CD4-positive, alpha-beta T cell (primary cell): ENCODE data around the gene ZC3H12D. TPM values are rescaled to one million over a fixed set of nuclear protein-coding genes. Genes with fewer than 3 reads are reported as not detected.

Experiments used
- ATAC-seq: fragments of 200-7000 bp; cut with Tn5 transposase; one replicate; pipeline ENCODE4 v1.10.0; 2022; ENCODE audit warnings: mild to moderate bottlenecking; ENCODE audit not compliant: poor library complexity
- CTCF ChIA-PET: fragments of 350-600 bp; sonication (Branson Sonifier 250); formaldehyde crosslinking; loops from one replicate; lab custom pipeline; 2021; ENCODE audit warnings: antibody characterized with exemption, inconsistent platforms; lab: Charles Lee
- POLR2A ChIA-PET: fragments of 350-600 bp; sonication (Branson Sonifier 250); formaldehyde crosslinking; loops from one replicate; lab custom pipeline; 2021; ENCODE audit warnings: antibody characterized with exemption, inconsistent platforms; lab: Charles Lee
- DNase-seq, 14 experiments: peaks; one replicate each; pipeline ENCODE4 v3.0.0-alpha.2; 2013 to 2020; ENCODE audit warnings: mixed read lengths in 2 of 14
- H3K27ac ChIP-seq, 2 donors: one replicate each; pipeline versions ENCODE4 v1.5.1 to v1.7.0; 2013; ENCODE audit warnings: low read length in 2 of 2, low read depth in 1 of 2, mild to moderate bottlenecking in 1 of 2
- H3K27me3 ChIP-seq, 2 experiments: 1 replicate in 1 of 2; 2 replicates in 1 of 2; pipeline versions ENCODE4 v1.6.1 to v1.7.0; 2013; ENCODE audit warnings: low read length in 2 of 2, control low read depth in 1 of 2, mild to moderate bottlenecking in 1 of 2, moderate library complexity in 1 of 2; ENCODE audit not compliant: insufficient read depth in 2 of 2, control insufficient read depth in 1 of 2
- H3K36me3 ChIP-seq: one replicate; pipeline ENCODE4 v1.6.1; 2013; ENCODE audit warnings: low read length, control low read depth; ENCODE audit not compliant: insufficient read depth
- H3K4me1 ChIP-seq: one replicate; pipeline ENCODE4 v1.6.1; 2013; ENCODE audit warnings: low read length, control low read depth; ENCODE audit not compliant: insufficient read depth
- H3K4me3 ChIP-seq: one replicate; pipeline ENCODE4 v1.5.1; 2013; ENCODE audit warnings: mild to moderate bottlenecking, low read length, moderate library complexity
- H3K9me3 ChIP-seq, 2 experiments: 1 replicate in 1 of 2; 2 replicates in 1 of 2; pipeline versions ENCODE4 v1.6.1 to v1.7.0; 2013; ENCODE audit warnings: low read length in 2 of 2, mild to moderate bottlenecking in 2 of 2, control low read depth in 1 of 2, moderate library complexity in 1 of 2; ENCODE audit not compliant: control insufficient read depth in 1 of 2, insufficient read depth in 1 of 2
- H3K27ac Mint-ChIP-seq: one replicate; pipeline ENCODE4 v1.8.0; 2020; ENCODE audit warnings: mixed read lengths
- H3K27me3 Mint-ChIP-seq: one replicate; pipeline ENCODE4 v1.8.0; 2021; ENCODE audit warnings: mixed read lengths
- H3K36me3 Mint-ChIP-seq: one replicate; pipeline ENCODE4 v1.8.0; 2021; ENCODE audit warnings: low read depth, mixed read lengths
- H3K4me1 Mint-ChIP-seq: one replicate; pipeline ENCODE4 v1.8.0; 2021; ENCODE audit warnings: low read depth, mixed read lengths
- H3K4me3 Mint-ChIP-seq: one replicate; pipeline ENCODE4 v1.8.0; 2020; ENCODE audit warnings: mild to moderate bottlenecking, mixed read lengths
- H3K9me3 Mint-ChIP-seq: one replicate; pipeline ENCODE4 v1.8.0; 2020; ENCODE audit warnings: mixed read lengths
- CTCF ChIP-seq: fragments of 200-600 bp; IDR thresholded peaks from one replicate; pipeline ENCODE4 v1.8.0; 2022; ENCODE audit warnings: antibody characterized with exemption, mild to moderate bottlenecking
- intact Hi-C, 2 experiments: fragments of 100-400 bp; cut with DNase I in 1 of 2; cut with micrococcal nuclease in 1 of 2; formaldehyde crosslinking; loops; one replicate each; pipeline versions ENCODE4 v1.15.1 to v1.9.0; 2023 to 2025; cut with DNase I, micrococcal nuclease
- polyA plus RNA-seq, 2 donors: library from polyadenylated mRNA; unstranded; fragments of 120-200 nt; gene quantifications; one replicate each; pipeline ENCODE4 v1.2.1, GENCODE V29; 2013
- total RNA-seq, 174 experiments: library from RNA in 2 of 174; stranded (reverse) in 2 of 174; gene quantifications; one replicate each; pipeline ENCODE4 v1.2.3 and lab custom pipeline; 2021 to 2026

ZC3H12D gene
- total RNA-seq (10 to 100 TPM; 70.2 to 71.0 TPM), total RNA-seq (lab: John Stamatoyannopoulos, UW) (52.9 to 774 (median 223) reads per million in 172 experiments)
- polyA plus RNA-seq (2013, experiment 1 of 2) = 19.0 TPM
- polyA plus RNA-seq (2013, experiment 2 of 2) = 34.5 TPM

DNA sequence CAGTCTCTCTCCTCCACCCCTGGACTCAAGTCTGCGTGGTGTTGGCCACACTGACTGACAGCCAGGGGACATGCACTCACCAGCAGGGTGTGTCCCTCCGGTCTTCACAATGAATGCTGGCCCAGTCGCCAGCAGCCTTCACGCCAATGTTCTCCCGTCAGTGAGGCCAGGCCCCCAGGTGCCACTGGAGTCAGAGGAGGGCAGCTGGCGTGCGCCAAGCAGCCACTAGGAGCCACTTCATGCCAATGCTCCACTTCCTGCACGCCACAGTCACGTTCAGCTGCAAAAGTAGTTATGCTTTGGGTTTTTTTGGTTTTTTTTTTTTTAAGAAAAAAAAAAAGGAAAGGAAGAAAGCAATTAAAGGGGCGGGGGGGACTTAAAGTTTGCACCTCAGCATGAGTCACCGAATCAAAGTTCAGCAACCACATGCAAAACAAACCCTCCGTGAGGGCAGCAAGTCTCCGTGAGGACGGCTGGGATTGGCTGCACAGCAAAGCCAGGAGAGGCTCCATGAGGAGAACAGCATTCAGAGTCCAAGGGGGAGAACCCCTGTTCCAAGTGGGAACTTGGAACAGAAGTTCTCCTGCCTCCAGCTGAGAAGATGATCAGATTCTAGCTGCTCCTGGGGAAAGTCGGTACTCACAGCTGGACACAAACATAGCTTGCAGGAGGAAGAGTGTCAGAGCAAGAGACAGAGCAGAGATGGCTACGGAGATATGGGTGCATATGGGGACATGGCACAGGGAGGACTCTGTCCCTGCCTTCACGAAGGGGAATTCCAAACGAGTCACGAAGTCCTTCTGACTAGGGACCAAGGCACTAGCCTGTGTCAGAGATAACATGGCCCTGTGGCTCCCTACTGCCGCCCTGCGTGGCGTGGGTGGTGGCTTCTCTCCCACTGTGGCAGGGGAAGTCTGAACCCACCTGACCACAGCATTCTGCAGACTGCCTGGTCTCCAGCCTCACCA lies at the start of gene ZC3H12D:
Gene ZC3H12D (minus strand): TSS at position 282 of the 968 bp plus-strand sequence. CDS start 10,471 bp downstream, outside the sequence.
- ATAC-seq = peak; percentile 77
- peak; percentile 74 to 95 (median 81) for DNase-seq
- no peaks in the 10 kb centered on the region for H3K27me3 Mint-ChIP-seq
- Histone ChIP-seq H3K4me1 (peaks cover 75% of the 10 kb centered on the region), H3K36me3 (no peaks in the 10 kb centered on the region), H3K4me3 (peak within 1 kb of the TSS; percentile 68), H3K27ac (peak within 1 kb of the TSS; percentile 91 to 97), H3K27me3 (no peaks in the 10 kb centered on the region), H3K9me3 (no peaks in the 10 kb centered on the region)
- peak within 1 kb of the TSS; percentile 92 for H3K4me3 Mint-ChIP-seq
- no peaks in the 10 kb centered on the region for H3K9me3 Mint-ChIP-seq
- POLR2A ChIA-PET = interaction anchor here (0.6 to 2.9 kb wide), 9 partner anchors 11 to 725 kb away, joined by 3 to 27 read pairs (median 5); partner anchors contain the start of genes GINM1 and PPIL4
- TF ChIP-seq CTCF = peak; percentile 76
- H3K4me1 Mint-ChIP-seq = peaks cover 61% of the 10 kb centered on the region
- intact Hi-C loops = loop anchor here (1.0 to 2.0 kb wide), 5 partner anchors 9 to 32 kb away; no protein-coding TSS in a partner anchor
- peaks cover 33% of the 10 kb centered on the region for H3K36me3 Mint-ChIP-seq
- CTCF ChIA-PET = interaction anchor here (0.6 to 3.3 kb wide), 20 partner anchors 10 to 403 kb away, joined by 3 to 24 read pairs (median 5); partner anchors contain the start of genes GINM1, PPIL4 and TAB2
- peak within 1 kb of the TSS; percentile 99 for H3K27ac Mint-ChIP-seq

DNA sequence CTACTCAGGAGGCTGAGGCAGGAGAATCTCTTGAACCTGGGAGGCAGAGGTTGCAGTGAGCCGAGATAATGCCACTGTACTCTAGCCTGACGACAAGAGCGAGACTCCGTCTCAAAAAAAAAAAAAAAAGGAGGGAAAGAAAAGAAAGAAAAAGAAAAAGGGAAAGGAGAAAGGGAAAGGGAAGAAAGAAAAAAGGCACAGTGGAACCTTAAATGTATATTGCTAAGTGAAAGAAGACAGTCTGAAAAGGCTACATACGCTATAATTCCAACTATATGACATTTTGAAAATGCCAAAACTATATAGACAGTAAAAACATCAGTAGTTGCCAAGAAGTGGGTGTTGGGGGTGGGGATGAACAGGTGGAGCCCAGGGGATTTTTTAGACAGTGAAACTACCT lies 44.8 kb upstream of the ZC3H12D start:
- peaks cover 89% of the 10 kb centered on the region for H3K36me3 Mint-ChIP-seq
- POLR2A ChIA-PET = interaction anchor here (1.6 kb wide), 1 partner anchor 15 kb away, joined by 4 read pairs; no protein-coding TSS in a partner anchor
- H3K9me3 Mint-ChIP-seq = no peaks in the 10 kb centered on the region
- no peak overlapping the region for H3K27ac Mint-ChIP-seq
- DNase-seq = no peak
- peaks cover 92% of the 10 kb centered on the region for H3K36me3 ChIP-seq
- no peak overlapping the region for H3K27ac ChIP-seq
- CTCF ChIA-PET = no interaction called here
- H3K9me3 ChIP-seq = no peaks in the 10 kb centered on the region
- no peak overlapping the region for H3K4me3 Mint-ChIP-seq
- H3K4me1 Mint-ChIP-seq = peaks cover 9% of the 10 kb centered on the region
- no peaks in the 10 kb centered on the region for H3K27me3 ChIP-seq
- ATAC-seq = no peak
- intact Hi-C loops = no loop called here
- TF ChIP-seq CTCF = no peak
- no peak overlapping the region for H3K4me3 ChIP-seq
- no peaks in the 10 kb centered on the region for H3K4me1 ChIP-seq
- H3K27me3 Mint-ChIP-seq = no peaks in the 10 kb centered on the region

- no peak for TF ChIP-seq CTCF
- H3K4me1 ChIP-seq = no peaks in the 10 kb centered on the region
- no peak overlapping the region for H3K4me3 ChIP-seq
- Mint-ChIP-seq H3K27ac (no peak overlapping the region), H3K9me3 (no peaks in the 10 kb centered on the region), H3K4me1 (peaks cover 37% of the 10 kb centered on the region), H3K4me3 (no peak overlapping the region), H3K36me3 (peaks cover 81% of the 10 kb centered on the region), H3K27me3 (no peaks in the 10 kb centered on the region)
- ChIA-PET CTCF (interaction anchor here (0.9 to 3.4 kb wide), 4 partner anchors 20 to 487 kb away, joined by 3 to 24 read pairs (median 13); no protein-coding TSS in a partner anchor), POLR2A (interaction anchor here (0.7 to 1.4 kb wide), 2 partner anchors 20 to 42 kb away, joined by 4 to 8 read pairs; no protein-coding TSS in a partner anchor)
- DNase-seq = no peak
- no peak for ATAC-seq
- intact Hi-C loops = loop anchor here in 1 of 2 experiments (10.0 kb wide), 2 partner anchors 51 to 201 kb away; partner anchors contain the start of gene TAB2
- H3K36me3 ChIP-seq = peaks cover 53% of the 10 kb centered on the region
- no peak overlapping the region for H3K27ac ChIP-seq
- no peaks in the 10 kb centered on the region for H3K9me3 ChIP-seq
- no peaks in the 10 kb centered on the region for H3K27me3 ChIP-seq
Observed at GRCh38 chr6:149515494-149515893, 30.7 kb upstream of the ZC3H12D start.
